HUDEP-2 (cell line): Measurements from ENCODE around the gene SLC25A21.
A peak's percentile ranks its signal among the peaks of the same experiment; 100 is the strongest.

ENCODE experiments used
- DNase-seq, 76 experiments: peaks; one replicate each; lab custom pipeline; 2025; ENCODE audit not compliant: unreplicated experiment in 76 of 76; lab: John Stamatoyannopoulos, UW

The SLC25A21 gene

GRCh38 chr14:37051153-37051552, 121.3 kb downstream of the SLC25A21 start:
- DNase-seq, result no peak

- peak in 1 of 76 experiments; percentile 3 for DNase-seq
These were observed 123.7 kb downstream of the SLC25A21 start for GRCh38 chr14:37048666-37049071.

- no peak for DNase-seq
These were observed 124.4 kb downstream of the SLC25A21 start for GRCh38 chr14:37047996-37048395.

GRCh38 chr14:37047226-37047625, 125.2 kb downstream of the SLC25A21 start:
- DNase-seq, result no peak

DNA sequence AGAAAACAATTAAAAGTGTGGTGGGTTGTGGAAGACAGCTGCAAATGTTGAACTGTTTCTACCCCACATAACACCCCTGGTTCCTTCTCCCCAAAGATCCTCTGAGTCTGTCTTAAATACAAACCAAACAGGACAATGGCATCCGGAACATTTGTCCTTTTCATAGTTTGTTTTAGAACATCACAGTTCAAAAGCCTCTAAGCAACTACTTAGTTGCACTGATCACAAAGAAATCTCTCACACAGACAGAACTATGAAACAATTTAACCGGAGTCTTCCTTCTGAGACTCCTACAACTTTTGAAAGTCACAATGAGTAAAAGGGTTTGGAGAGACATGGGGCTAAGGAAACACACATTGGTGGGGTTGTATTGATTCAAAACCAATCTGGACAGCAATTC, 125.6 kb downstream of the SLC25A21 start:
- DNase-seq, result no peak

DNA sequence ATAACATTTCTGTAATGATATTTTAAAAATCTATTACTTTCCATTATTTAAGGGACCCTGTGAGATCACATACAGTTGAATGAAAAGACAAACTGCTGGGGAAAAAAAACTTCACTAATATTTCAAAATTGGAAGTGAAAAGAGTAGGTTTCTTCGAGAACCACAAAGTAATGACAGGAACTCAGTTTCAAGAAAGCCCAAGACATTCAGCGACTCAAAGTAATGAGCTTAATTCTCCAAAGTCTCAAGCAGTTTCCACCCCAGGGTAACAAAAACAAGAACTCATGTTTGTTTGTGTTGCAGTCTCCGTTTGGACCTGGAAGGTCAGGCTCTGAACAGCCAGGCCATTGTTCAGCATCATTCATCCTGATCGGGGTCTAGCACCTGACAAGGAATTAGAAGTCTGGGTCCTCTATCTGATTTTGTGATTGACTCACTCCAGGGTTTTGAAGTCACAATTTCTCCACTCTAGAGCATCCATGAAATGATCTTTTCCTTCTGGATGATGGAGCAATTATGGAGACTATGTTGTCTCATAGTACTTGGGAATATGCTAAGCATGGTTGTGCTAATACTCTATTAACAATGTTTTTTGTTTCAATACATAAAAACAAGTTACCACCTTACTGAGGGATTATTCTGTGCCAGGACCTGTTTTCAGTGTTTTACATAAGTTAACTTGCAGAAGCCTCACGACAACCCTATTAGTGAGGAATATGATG, 126.9 kb downstream of the SLC25A21 start:
- DNase-seq, result no peak

DNA sequence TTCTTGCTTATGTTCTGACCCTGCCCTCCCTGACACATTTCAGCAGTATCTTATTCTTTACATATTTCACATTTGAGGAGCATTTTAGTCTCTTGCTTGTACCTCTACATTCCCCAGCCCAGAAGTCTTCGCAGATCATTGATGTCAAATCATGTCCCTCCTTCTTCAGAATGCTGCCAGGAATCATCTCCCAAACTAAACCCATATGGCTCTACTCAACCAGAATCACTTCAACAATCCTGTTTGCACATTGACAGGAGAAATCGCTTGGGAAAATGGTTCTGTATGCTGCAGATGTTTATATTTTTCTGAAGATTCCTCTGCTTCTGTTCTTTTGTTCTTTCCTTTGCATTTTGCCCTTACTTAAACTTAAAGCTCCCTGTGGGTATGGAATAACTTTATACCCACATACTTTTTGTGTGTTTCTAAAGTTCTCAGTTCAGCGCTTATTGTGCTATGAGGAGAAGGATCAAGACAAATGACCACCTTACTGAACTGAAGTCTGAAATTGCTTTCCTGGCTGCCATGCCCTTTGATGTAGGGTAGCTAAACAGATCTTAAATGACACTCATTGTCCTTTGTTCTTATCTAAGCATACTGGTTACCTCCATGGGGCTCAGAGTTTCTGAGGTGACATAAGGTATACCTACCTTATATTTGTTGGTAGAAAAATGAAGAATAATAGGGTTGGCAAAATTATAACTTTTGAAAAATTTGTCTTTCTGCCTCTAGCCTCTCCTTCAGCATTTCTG, 134.6 kb downstream of the SLC25A21 start:
- DNase-seq, result no peak

DNA sequence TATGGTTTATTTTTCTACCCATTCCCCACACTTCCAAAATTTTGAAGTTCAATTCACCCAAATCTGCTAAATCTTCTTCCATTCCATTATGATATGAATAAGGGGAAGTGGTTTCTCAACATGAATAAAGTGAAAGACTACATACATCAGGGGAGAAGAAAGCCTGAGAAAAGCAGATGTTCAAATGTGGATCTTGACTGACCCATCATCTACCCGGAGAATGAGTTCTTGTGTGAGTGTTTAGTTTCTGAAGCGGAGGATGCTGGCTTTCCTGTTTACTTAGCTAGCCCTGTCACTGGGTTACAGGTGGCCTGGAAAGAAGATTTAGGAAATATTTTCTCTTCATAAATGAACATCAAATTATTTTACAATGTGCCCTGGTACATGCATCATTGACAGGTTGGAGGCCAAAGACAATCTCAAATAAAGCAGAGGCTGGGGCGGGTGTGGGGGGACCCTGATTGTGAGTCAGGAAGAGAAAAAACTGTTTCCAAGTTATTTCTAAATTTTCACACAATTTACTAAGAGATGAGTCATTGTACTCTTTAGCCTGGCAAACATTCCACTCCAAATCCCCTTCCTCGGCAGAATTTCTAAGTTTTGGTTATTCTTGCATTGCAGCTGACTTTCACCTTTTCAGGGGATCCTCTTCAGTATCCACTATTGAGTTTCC, 135.6 kb downstream of the SLC25A21 start:
- DNase-seq, result no peak

DNA sequence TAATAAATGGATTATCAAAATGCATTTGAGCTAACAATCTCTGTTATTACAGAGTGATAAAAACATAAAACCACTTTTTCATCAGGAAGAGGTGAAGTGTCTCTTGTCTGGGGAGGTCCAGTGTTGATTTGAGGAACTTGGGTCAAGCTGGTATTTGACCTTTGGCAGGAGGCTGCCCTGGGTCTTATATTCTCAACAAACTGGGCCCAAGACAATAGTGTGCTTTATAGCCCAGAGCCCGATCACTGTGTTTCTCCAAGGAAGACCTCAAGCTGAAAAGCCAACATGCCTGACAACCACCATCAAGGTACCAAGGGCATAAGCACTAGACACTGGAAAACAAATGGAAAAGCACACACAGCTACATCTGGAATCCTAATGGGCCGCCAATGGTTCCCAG, 137.0 kb downstream of the SLC25A21 start:
- DNase-seq, result no peak

GRCh38 chr14:37034410-37035285, 137.8 kb downstream of the SLC25A21 start:
- DNase-seq, result no peak

DNA sequence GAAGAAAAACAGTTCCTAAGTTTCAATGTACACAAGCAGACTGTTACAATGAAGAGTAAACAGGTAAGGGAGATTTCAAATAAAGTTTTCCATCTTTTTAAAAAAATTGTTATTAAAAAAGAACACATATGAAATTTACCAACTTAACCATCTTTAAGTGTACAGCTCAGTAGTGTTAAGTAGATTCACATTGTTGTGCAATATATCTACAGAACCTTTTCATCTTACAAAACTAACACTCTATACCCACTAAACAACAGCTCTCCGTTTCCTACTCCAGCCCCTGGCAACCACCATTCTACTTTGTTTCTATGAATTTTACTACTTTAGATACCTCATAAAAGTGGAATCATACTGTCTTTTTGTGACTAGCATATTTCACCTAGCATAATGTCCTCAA, 139.5 kb downstream of the SLC25A21 start:
- no peak for DNase-seq

GRCh38 chr14:37027188-37027824, 145.1 kb downstream of the SLC25A21 start:
- DNase-seq, result peak in 4 of 76 experiments; percentile 6 to 20 (median 17)

DNA sequence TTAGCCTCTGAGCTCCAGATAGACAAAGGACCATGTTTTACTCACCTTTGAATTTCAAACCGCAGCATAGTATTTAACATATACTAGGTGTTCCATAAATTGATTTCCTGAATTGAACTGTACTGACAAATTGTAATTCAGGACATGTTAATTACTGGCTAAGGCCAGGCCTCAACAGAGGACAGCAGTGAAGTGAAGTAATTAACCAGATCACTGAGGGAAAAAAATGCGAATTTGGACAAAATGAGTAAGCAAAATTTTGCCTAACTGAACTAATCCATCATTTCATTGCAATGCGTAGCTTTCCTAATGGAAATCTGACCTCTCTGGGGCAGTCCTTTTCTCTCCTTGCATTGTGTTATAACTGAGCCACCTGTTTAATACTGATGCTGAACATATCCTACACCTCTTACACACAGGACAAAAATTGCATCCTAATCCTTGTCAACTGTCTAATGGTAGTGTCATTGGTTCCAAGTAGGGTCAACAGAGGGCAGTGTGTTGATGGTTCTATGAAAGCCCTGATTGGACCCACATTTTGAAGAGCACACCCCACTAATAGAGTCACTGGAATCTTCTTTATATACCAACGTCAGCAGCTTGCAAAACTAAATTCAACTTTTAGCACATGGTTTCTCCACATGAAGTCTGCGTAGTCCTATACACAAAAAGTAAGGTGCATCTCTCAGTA, 148.4 kb downstream of the SLC25A21 start:
- DNase-seq, result peak in 1 of 76 experiments; percentile 13

- DNase-seq, result no peak
These were observed 151.0 kb downstream of the SLC25A21 start for GRCh38 chr14:37021390-37021789.

DNA sequence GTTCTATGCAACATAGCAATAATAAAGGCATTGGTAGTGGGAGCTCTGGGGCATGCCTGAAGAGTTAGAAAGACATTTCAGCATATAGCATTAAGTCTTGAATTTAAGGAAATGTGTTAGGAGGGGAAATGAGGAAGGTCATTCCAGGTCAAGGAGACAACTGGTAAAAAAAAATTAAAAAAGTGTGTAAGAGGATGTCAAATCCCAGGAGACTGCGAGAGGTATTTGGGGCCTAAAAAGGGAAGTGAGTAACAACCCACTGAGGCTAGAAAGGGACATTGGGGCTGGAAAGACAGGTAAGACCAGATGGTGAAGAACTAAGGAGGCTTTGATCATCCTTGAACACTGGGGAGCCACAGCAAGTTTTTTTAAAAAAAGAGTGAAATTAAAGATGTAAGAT, 152.9 kb downstream of the SLC25A21 start:
- no peak for DNase-seq

DNA sequence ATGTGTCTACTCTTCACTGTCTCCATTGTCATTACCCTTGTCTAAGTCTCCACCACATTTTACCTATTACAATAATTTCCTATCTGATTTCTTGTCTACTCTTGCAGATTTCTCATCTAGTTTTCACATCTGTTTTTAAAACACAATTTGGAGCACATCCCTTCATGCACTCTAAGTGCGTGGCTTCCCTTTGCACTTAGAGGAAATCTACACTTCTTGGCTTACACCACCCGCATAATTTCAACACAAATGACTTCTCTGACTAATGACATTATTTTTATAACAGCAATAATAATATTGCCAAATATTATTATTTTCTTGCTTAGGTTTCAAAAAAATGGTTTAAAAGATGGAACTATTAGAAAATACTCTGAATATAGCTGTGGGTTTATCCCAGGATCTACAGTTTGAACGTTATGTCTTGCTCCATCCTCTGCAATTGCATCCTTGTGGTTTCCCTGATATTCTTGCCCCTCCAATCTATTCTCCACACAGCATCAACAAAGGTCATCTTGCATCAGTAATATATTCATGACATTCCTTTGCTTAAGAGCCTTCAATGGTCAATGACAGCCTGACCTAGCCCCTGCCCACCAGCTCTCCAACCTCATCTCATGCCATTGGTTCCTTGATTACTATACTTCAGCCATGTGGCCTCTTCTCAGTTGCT, 153.7 kb downstream of the SLC25A21 start:
- DNase-seq, result no peak

- no peak for DNase-seq
These were observed 159.3 kb downstream of the SLC25A21 start for GRCh38 chr14:37013078-37013477.

- no peak for DNase-seq
These were observed 173.7 kb downstream of the SLC25A21 start for GRCh38 chr14:36998686-36999085.

DNA sequence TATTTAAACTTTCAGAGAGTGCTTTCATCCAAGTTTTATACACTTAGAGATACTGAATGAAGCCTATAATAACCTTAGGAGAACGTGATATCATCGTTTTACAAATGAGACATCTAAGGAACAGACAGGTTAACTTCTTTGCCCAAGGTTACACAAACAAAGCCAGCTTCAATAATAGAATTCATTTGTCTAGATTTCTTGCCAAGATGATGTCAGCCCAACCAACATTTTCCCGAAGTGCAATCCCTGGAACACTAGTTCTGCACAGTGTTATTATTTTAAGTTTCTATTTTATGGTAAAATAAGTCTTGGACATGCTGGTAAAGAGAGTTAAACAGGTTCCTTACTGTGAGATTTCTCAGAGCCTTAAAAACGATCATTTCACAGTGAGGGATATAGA, 174.6 kb downstream of the SLC25A21 start:
- DNase-seq, result no peak
